GM21619 (cell line): ENCODE data around the gene SUPV3L1.
"Not testable (repeated sequence)": the region's sequence is repeated elsewhere in the genome, so short reads cannot be mapped to it uniquely, and the experiment has no call there.

Experiments
- ATAC-seq: cut with Tn5 transposase; IDR thresholded peaks from one replicate; pipeline ENCODE4 v1.9.1; 2021; ENCODE audit not compliant: unreplicated experiment

Gene SUPV3L1

GRCh38 chr10:69228151-69228550 is 48.1 kb downstream of the SUPV3L1 start:
- no peak for ATAC-seq

- ATAC-seq = no peak
Measured at GRCh38 chr10:69229616-69229916, 49.5 kb downstream of the SUPV3L1 start.

- ATAC-seq = no peak
Measured at GRCh38 chr10:69230128-69230527, 50.1 kb downstream of the SUPV3L1 start.

- ATAC-seq = no peak
Measured at GRCh38 chr10:69232252-69232651, 52.2 kb downstream of the SUPV3L1 start.

DNA sequence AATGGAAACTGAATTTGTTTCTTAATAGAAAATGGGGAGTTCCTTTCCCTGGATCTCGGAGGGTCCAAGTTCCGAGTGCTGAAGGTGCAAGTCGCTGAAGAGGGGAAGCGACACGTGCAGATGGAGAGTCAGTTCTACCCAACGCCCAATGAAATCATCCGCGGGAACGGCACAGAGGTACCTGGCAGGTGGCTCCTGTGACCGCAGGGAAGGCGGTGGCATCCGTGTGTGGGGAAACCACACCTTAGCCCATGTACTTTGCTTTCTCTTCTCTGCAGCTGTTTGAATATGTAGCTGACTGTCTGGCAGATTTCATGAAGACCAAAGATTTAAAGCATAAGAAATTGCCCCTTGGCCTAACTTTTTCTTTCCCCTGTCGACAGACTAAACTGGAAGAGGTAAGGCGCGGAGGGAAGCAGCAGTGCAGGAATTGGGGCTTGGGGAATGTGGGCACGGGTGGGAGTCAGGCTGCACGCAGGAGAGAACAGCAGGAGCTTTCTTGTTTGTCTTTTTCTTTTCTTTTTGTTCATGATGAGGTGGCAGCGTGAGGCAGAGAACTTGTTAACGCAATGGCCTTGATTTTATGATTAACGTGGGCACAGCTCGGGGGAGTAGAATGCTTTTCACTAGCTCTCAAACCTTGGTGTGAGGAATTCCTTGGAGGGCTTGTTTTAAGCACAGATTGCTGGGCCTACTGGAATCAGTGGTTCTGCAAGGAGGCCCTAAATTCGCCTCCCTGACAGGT is 52.9 kb downstream of the SUPV3L1 start:
- no peak for ATAC-seq

DNA sequence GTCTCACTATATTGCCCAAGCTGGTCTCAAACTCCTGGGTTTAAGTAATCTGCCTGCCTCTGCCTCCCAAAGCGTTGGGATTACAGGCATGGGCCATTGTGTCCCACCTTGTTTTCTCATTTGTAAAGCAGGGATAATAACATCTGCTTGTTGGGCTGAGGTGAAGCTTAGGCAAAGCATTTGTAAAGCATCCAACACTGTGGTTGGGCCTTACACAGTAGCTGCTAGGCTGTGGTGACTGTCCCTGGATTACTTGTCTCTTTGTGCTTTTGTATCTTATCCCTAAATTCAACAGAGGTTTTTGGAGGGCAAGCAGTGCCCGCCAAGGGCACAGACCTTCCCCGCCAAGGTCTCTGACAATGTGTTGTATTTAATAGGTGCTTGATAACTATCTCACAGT is 54.4 kb downstream of the SUPV3L1 start:
- ATAC-seq = no peak

DNA sequence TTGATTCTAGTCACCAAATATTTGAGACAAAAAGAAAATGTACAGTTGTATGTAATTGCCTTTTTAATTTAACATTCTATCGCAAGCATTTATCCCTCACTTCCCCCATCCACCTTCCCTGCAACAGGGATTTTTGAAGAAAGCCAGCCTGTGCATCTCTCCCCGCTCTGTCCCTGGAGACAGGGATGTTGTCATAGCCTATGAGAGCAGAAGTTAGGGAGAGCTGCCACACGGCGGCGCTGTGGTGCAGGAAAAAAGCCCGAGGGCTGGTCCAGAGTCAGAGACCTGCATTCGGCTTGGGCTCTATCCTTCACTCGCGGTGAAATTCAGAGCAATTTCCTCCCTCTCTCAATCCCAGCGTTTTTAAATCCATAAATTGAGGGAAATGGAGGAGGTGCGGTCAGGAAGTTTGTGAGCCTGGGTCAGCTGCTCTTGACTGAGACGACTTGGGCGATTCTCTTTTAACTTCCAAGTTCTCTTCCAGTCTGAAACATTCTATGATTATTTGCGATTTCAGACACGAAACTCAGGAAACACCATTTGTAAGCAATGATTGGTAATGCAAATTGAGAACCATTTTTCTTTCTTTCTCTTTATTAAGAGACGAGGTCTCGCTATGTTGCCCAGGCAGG is 57.6 kb downstream of the SUPV3L1 start:
- ATAC-seq = peak; percentile 95

DNA sequence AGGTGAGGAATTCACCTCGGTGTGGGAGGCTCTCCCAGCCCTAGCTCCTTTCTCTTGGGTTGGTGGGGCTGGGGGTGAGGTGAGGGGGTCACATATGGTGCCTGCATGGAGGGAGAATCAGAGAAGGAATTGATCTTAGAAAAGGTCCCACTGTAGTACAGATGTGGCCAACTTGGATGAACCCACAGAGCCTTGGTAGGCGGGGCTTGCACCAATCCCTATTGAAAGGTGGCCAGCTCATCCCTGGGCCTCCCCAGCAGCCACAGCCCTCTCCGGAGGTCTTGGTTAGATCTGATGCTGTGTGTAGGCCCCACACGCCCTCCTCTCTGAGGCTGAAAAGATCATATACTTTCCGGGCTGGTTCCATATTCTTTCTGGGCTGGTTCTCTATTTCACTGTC is 59.1 kb downstream of the SUPV3L1 start:
- no peak for ATAC-seq

GRCh38 chr10:69239816-69240434 is 59.9 kb downstream of the SUPV3L1 start:
- ATAC-seq = no peak

DNA sequence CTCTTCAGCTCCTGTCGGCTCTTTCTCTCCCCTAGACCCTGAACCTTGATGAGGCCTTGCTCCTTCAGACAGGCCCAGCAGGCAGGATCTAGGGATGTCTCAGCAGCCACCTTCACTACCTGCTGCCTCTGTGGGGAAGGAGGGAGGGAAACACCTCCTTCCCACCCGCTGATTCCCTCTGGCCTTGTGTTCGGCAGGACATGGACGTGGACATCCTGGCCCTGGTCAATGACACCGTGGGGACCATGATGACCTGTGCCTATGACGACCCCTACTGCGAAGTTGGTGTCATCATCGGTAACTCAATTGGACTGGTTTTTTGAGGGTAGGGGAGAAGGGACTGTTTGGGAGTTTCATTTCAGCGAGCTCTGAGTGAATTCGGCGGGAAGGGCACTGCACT is 60.4 kb downstream of the SUPV3L1 start:
- no peak for ATAC-seq

- no peak for ATAC-seq
Measured at GRCh38 chr10:69241575-69241974, 61.5 kb downstream of the SUPV3L1 start.

GRCh38 chr10:69242040-69242851 is 62.2 kb downstream of the SUPV3L1 start:
- ATAC-seq = no peak

DNA sequence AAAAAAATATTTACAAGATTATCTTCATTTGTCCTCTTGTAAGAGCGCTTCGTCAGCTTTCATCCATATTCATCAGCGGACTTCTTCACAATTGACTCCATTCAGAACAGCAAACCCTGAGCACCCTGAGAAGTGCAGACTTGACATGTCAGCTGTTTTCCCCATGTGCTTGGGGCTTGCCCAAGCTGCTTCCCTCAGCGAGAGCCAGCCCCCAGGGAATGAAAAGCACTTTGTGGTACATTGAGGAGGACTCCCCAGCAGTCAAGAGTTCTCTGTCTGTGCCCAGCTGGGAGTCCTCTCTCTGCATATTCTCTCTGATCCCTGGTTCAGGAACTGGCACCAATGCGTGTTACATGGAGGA is 62.8 kb downstream of the SUPV3L1 start:
- ATAC-seq = no peak

- ATAC-seq = no peak
Measured at GRCh38 chr10:69243817-69244216, 63.8 kb downstream of the SUPV3L1 start.

DNA sequence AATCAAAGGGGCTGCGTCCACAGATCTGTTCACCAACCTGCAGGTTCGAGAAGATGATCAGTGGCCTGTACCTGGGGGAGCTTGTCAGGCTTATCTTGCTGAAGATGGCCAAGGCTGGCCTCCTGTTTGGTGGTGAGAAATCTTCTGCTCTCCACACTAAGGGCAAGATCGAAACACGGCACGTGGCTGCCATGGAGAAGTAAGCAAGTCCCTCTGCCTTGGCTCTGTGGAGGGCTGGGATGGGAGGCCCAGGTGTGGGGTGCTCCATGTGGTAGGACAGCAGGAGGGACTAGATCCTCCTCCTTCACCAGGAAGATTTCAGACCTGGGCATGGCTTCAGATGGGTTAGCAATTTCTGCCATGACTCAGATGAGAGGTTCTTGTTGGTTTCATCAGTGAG is 66.0 kb downstream of the SUPV3L1 start:
- ATAC-seq = no peak

- ATAC-seq = no peak
Measured at GRCh38 chr10:69246581-69247312, 66.7 kb downstream of the SUPV3L1 start.

- no peak for ATAC-seq
Measured at GRCh38 chr10:69247313-69247710, 67.3 kb downstream of the SUPV3L1 start.

- no peak for ATAC-seq
Measured at GRCh38 chr10:69248117-69248730, 68.2 kb downstream of the SUPV3L1 start.

DNA sequence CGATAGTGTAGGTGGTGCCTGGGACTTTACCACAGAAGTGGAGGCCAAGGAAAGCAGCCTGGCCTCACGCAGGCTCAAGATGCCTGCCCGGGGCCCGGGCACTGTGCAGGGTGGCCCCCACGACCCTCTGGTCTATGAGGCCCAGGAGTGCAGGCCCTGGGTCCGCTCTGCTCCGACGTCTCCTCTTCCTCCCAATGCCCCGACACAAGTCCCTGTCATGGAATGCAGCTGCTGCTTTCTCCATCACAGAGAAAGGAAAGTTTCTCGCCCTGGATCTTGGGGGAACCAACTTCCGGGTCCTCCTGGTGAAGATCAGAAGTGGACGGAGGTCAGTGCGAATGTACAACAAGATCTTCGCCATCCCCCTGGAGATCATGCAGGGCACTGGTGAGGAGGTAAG is 70.0 kb downstream of the SUPV3L1 start:
- no peak for ATAC-seq

DNA sequence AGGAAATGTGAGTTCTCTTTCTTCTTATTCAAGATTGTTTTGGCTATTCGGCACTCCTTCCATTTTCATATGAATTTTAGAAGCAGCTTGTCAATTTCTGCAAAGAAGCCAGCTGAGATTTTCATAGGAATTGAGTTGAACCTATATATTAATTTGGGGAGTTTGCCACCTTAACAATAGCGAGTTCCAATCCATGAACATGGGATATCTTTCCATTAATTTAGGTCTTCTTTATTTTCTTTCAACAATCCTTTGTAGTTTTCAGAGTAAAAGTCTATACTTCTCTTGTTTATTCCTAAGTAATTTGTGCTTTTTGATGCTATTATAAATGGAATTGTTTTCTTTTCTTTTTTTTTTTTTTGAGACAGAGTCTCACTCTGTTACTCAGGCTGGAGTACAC is 71.4 kb downstream of the SUPV3L1 start:
- ATAC-seq = not testable (repeated sequence)

- no peak for ATAC-seq
Measured at GRCh38 chr10:69253171-69253570, 73.1 kb downstream of the SUPV3L1 start.
